ENCODE data around the gene OXSM.

Gene OXSM

GRCh38 chr3:25821746-25822573 is 32.1 kb downstream of the OXSM start:
- H3K27me3 ChIP-seq (ENCODE audit: insufficient read depth, low read depth, severe bottlenecking), result no peaks in the 10 kb centered on the region
- no peak overlapping the region for H3K4me3 ChIP-seq (ENCODE audit: low read depth, low read length)
- no peaks in the 10 kb centered on the region for H3K9me3 ChIP-seq (ENCODE audit: severe bottlenecking)
- no peak for DNase-seq
- H3K27ac ChIP-seq, result no peak overlapping the region
- no peak for TF ChIP-seq CTCF (IDR thresholded peaks at IDR 0.05; ENCODE audit: low read depth, low read length)
- no peaks in the 10 kb centered on the region for H3K36me3 ChIP-seq

GRCh38 chr3:25823314-25823713 is 33.4 kb downstream of the OXSM start:
- no peaks in the 10 kb centered on the region for H3K27me3 ChIP-seq (ENCODE audit: insufficient read depth, low read depth, severe bottlenecking)
- no peaks in the 10 kb centered on the region for H3K36me3 ChIP-seq
- no peak for DNase-seq
- no peak overlapping the region for H3K4me3 ChIP-seq (ENCODE audit: low read depth, low read length)
- H3K27ac ChIP-seq, result no peak overlapping the region
- no peak for TF ChIP-seq CTCF (IDR thresholded peaks at IDR 0.05; ENCODE audit: low read depth, low read length)
- no peaks in the 10 kb centered on the region for H3K9me3 ChIP-seq (ENCODE audit: severe bottlenecking)

- no peaks in the 10 kb centered on the region for H3K36me3 ChIP-seq
- no peak overlapping the region for H3K4me3 ChIP-seq (ENCODE audit: low read depth, low read length)
- DNase-seq, result no peak
- no peaks in the 10 kb centered on the region for H3K9me3 ChIP-seq (ENCODE audit: severe bottlenecking)
- H3K27me3 ChIP-seq (ENCODE audit: insufficient read depth, low read depth, severe bottlenecking), result no peaks in the 10 kb centered on the region
- TF ChIP-seq CTCF (IDR thresholded peaks at IDR 0.05; ENCODE audit: low read depth, low read length), result no peak
- H3K27ac ChIP-seq, result no peak overlapping the region
Measured at GRCh38 chr3:25826510-25826909, 36.6 kb downstream of the OXSM start.

- H3K9me3 ChIP-seq (ENCODE audit: severe bottlenecking), result no peaks in the 10 kb centered on the region
- no peak overlapping the region; the same call in 1 of the 2 replicates for H3K27ac ChIP-seq
Measured at GRCh38 chr3:25830373-25831280, 40.7 kb downstream of the OXSM start.

GRCh38 chr3:25831578-25831977 is 41.7 kb downstream of the OXSM start:
- DNase-seq, result peak; percentile 33
- Histone ChIP-seq H3K4me3 (ENCODE audit: low read depth, low read length) (no peak overlapping the region), H3K9me3 (ENCODE audit: severe bottlenecking) (no peaks in the 10 kb centered on the region), H3K27me3 (ENCODE audit: insufficient read depth, low read depth, severe bottlenecking) (no peaks in the 10 kb centered on the region), H3K36me3 (no peaks in the 10 kb centered on the region), H3K27ac (no peak overlapping the region)
- TF ChIP-seq CTCF (IDR thresholded peaks at IDR 0.05; ENCODE audit: low read depth, low read length), result peak; percentile 43; the same call in 1 of the 2 replicates

More at GRCh38 chr3:25830373-25831280, 40.7 kb downstream of the OXSM start:
- DNase-seq, result no peak
- no peaks in the 10 kb centered on the region for H3K36me3 ChIP-seq
- no peak for TF ChIP-seq CTCF (IDR thresholded peaks at IDR 0.05; ENCODE audit: low read depth, low read length)
- no peaks in the 10 kb centered on the region for H3K27me3 ChIP-seq (ENCODE audit: insufficient read depth, low read depth, severe bottlenecking)
- no peak overlapping the region for H3K4me3 ChIP-seq (ENCODE audit: low read depth, low read length)
